ENCODE measurements around the gene C2CD2L.

- TF ChIP-seq CTCF (IDR thresholded peaks at IDR 0.05; ENCODE audit: extremely low read depth in 1 of 2, insufficient read depth in 1 of 2, low read depth in 1 of 2, low read length in 2 of 2) (no peak), GATA2 (IDR thresholded peaks at IDR 0.05; ENCODE audit: insufficient read depth, insufficient read length, low read depth, low read length) (no peak), EZH2 (IDR thresholded peaks at IDR 0.05; ENCODE audit: borderline replicate concordance, low read depth, low read length, severe bottlenecking) (no peak), MAX (IDR thresholded peaks at IDR 0.05; ENCODE audit: insufficient read depth, insufficient read length) (no peak), POLR2A (IDR thresholded peaks at IDR 0.05; ENCODE audit: low read depth, low read length) (no peak), POLR2AphosphoS5 (IDR thresholded peaks at IDR 0.05; ENCODE audit: insufficient read depth, low read depth, low read length) (no peak)
Observed at GRCh38 chr11:119114351-119114750, 7.2 kb downstream of the C2CD2L start.
